HG02973 (cell line): ENCODE results near the gene CDKAL1.

Experiments
- ATAC-seq: cut with Tn5 transposase; IDR thresholded peaks from one replicate; pipeline ENCODE4 v1.9.1; 2021; ENCODE audit warnings: moderate library complexity; ENCODE audit not compliant: unreplicated experiment

The CDKAL1 gene

DNA sequence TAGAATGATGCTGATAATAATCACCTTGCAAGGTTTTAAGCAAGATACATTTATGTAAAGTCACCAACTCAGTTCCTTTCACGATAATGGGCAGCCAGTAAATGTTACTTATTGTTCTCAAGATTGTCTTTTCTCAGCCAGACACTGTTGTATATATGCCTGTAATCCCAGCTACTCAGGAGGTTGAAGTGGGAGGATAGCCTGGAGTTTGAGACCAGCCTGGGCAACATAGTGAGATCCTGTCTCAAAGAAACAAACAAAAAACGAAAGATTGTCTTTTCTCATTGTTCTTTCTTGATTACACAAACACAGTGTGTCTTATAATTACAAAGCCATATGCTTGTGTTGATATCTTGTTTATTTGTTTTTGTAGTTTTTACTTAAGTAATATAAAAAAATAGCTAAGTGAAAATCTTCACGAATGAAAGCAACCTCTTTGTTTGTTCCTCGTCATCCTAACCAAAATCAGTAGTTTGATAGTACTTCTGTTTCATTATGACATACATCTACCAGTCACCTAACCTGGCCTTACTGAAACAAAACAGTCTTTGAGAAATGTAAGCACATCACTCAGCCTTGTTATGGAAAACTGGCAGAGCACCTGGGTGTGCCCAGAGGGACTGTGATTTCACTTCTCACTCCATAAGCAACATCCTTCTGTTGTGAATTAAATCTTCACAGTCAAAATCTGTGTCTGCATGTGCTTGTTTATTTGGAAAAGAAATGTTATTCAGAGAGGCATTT lies 623.1 kb downstream of the CDKAL1 start:
- ATAC-seq: peak; percentile 75

- ATAC-seq: no peak
Measured at GRCh38 chr6:21158149-21158548, 623.9 kb downstream of the CDKAL1 start.

- ATAC-seq: no peak
Measured at GRCh38 chr6:21158873-21159272, 624.6 kb downstream of the CDKAL1 start.

DNA sequence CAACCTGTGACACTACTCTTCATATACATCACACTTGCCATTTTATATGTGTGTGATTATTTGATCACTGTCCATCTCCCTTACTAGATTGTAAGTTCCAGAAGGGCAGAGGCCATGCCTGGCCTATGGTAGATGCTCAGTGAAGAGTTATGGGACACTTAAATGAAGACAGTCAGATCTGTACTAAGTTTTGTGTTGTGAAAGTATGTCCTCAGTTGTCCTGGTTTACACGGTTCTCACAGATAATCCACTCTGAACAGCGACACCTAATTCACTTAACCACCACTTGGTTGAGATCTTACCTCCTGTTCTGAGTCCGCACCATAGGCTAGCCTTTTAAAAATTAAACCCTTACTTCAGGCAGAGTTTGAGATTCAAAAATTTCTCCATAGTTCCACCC lies 625.2 kb downstream of the CDKAL1 start:
- ATAC-seq: no peak

DNA sequence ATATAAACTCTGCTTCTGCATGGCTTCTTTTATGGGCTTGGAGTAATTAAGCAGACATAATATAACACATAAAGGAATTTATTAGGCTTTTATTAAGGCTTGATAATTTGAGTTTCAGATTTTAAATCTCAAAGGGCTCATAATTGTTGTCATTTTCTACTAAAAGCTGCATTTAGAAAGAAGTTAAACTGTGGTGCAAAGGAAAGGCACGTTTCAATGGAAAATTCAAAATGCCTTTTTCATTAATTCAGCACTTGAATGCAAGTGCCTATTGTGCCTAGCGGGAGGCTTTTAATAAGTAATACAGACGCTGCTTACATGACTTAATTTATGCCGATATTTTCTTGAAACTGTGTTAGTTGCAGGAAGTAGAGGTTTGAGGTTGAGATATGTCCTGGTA lies 627.5 kb downstream of the CDKAL1 start:
- ATAC-seq: no peak

DNA sequence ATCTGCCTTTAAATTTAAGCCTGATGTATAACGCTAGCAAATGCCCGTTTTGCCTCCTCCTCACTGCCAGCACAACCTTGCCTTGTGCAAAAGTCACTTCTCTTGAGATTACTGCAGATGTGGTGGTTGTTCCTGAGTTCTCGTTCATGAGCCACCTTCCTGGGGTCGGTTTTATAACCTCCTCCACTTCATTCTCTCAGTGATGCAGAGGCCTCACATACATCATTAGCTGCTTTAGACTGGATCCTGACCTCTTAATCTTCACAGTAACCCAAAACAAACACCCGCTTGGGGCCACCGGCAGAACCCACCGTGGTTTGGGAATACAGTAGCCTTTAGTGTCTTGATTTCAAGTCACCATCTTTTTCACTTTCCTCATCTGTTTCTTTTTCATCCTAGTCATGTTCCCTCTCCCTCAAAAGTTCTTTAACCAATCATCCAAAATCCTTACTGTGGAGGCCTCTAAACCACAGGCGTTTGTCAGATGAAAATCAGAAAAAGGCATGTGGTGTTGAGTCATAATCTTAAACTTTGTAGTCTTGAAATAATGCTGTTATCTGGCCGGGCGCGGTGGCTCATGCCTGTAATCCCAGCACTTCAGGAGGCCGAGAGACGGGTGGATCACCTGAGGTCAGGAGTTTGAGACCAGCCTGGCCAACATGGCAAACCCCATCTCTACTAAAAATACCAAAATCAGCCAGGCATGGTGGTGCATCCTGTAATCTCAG lies 629.0 kb downstream of the CDKAL1 start:
- no peak for ATAC-seq

- no peak for ATAC-seq
Measured at GRCh38 chr6:21163838-21164180, 629.6 kb downstream of the CDKAL1 start.

GRCh38 chr6:21164768-21165326 lies 630.6 kb downstream of the CDKAL1 start:
- ATAC-seq: peak; percentile 75

DNA sequence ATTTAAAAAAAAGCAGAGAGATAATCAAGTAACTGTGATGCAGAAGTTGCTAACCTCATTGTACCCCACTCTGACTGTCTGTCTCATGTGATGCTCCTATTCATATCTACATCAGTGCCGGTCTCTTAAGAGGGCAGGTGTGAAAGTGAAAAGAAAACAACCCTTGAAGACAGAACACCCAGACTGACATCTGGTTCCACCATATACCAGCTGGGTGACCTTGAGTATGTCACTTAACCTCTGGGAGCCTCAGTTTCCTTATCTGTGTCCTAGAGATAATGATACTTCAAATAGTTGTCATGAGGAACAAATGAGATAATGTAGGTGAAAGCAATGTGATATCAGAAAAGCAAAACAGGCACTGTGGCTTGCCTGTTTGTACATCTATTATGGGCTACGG lies 632.5 kb downstream of the CDKAL1 start:
- ATAC-seq: peak; percentile 46

GRCh38 chr6:21167790-21168189 lies 633.5 kb downstream of the CDKAL1 start:
- no peak for ATAC-seq

DNA sequence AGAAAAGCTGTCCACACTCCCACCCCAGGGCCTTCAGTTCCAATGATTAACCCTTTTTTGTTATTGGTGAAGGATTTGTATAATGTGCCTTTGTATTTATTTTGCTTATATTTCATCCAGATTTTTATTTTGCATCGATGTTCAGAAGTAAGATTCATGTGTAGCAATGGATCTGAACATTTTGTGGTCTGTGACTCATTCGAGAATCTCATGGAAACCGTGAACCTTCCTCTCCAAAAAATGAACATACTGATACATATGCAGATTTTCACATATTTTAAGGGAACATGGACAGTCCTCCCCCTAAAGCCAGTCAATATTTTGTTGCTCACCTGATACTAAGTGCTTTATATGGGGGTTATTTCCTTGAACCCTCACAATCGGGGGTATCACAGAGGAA lies 637.5 kb downstream of the CDKAL1 start:
- no peak for ATAC-seq

- no peak for ATAC-seq
Measured at GRCh38 chr6:21173031-21173430, 638.8 kb downstream of the CDKAL1 start.

- no peak for ATAC-seq
Measured at GRCh38 chr6:21173678-21174077, 639.4 kb downstream of the CDKAL1 start.

GRCh38 chr6:21176197-21176596 lies 641.9 kb downstream of the CDKAL1 start:
- ATAC-seq: no peak

- peak; percentile 78 for ATAC-seq
Measured at GRCh38 chr6:21180155-21180554, 645.9 kb downstream of the CDKAL1 start.

GRCh38 chr6:21180800-21181337 lies 646.6 kb downstream of the CDKAL1 start:
- no peak for ATAC-seq

DNA sequence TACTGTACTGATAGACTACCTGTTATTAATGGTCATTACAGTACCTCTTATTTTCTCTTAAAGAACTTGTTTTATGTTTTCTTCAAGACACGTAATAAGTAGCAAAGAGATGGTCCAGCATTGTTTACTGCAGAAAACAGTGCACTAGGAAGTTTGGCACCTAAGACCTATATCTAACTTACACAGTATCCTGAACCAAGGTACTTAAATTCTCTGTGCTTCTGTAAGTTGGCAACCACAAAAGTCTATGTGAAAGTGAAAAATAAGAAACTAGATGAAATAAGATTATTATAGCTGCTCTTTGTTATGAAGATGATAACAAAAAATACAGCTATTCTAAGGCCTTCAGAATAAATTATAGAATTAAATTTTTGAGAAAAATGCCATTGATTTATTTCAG lies 647.6 kb downstream of the CDKAL1 start:
- peak; percentile 52 for ATAC-seq

DNA sequence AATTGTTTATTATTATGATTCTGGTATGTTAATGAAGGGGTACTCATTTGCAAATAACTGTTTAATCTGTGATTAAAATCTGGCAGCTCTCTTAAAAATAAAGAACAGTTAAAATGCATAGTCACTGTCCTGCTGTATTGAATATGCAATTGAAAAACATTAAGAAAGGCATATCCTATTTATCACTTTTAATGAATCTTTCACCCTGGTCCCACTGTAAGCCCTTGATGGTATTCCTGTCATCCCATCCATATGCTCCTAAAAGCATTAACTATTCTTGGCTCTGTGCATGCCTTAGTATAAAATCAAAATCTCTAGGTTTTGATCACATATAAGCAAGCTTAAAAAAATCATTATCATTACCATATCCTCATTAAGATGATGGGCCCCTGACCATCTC lies 648.3 kb downstream of the CDKAL1 start:
- no peak for ATAC-seq

- ATAC-seq: no peak
Measured at GRCh38 chr6:21185861-21186478, 651.7 kb downstream of the CDKAL1 start.

DNA sequence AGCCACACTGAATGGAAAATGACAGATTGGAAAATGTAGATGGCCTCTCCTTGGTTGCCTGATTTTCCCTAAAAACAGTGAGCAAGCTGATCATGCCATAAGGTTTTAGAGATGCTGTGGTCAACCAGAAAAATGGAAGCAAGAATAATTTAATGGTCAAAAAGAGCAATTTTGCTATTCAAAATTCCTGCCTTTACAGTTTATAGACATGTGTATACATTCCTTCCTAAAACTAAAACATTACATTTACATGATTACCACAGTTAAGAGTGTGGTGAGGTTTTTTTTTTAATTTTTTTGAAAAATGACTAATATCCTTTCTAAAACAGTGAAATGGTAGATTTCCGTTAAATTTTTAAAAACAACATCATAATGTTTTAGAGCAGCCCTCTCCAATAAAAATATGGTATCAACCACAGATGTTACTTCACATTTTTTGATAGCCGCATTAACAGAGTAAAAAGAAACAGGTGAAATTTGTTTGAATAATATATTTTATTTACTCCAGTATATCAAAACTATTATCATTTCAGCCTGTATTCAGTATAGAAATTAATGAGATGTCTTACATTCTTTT lies 652.3 kb downstream of the CDKAL1 start:
- ATAC-seq: no peak

- ATAC-seq: no peak
Measured at GRCh38 chr6:21187485-21187884, 653.2 kb downstream of the CDKAL1 start.
